Liver (tissue), 3 donors: ENCODE results near the gene SLC25A26.

Experiments used
- CTCF ChIP-seq: fragments of 150-350 bp; IDR thresholded peaks from 2 replicates; pipeline ENCODE4 v1.5.1; 2017; ENCODE audit warnings: improper control_type of control experiment, low read depth, low read length; ENCODE audit not compliant: missing input control
- RXRA ChIP-seq, 2 donors: IDR thresholded peaks; 2 replicates each; pipeline ENCODE4 v1.6.1; 2017 to 2018; ENCODE audit warnings: antibody characterized with exemption in 2 of 2, mild to moderate bottlenecking in 1 of 2
- donor health status: healthy.
- donor health status: healthy.

GRCh38 chr3:66365080-66365479 lies 144.3 kb downstream of the SLC25A26 start:
- TF ChIP-seq CTCF (no peak), RXRA (IDR thresholded peaks at IDR 0.05) (no peak)
